ENCODE measurements around the gene TMEM18. TPM values are rescaled to one million over a fixed set of nuclear protein-coding genes. Genes with fewer than 3 reads are reported as not detected.

The TMEM18 gene
- polyA plus RNA-seq, 1 of the 3 experiments (the other 2 are of a cell fraction): 29.3 TPM

DNA sequence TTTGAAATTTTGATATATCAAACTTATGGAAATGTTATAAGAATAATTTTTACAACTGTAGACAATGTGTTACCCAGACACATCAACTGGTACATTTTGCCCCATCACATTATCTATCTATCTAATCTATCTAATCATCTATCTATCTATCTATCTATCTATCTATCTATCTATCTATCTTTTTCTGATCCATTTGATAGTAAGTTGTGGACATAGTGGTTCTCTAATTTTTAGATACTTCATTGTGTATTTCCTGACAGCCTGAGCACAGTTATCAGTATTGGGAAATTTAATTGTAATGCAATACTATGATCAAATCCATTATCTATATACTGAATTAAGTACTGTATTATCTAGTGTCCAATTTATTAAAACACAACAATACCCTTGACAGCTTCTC is 42.0 kb upstream of the TMEM18 start:
- Histone ChIP-seq H3K27me3 (ENCODE audit: insufficient read depth) (no peaks in the 10 kb centered on the region; the same call in 1 of the 2 replicates), H3K36me3 (replicated peaks in 1 of 2; ENCODE audit: control insufficient read depth in 1 of 2, insufficient read depth in 2 of 2, low read length in 1 of 2) (no peaks in the 10 kb centered on the region), H3K4me3 (ENCODE audit: low read depth in 2 of 2, low read length in 1 of 2) (no peak overlapping the region), H3K9me2 (no peaks in the 10 kb centered on the region), H3K27ac (ENCODE audit: low read depth in 2 of 2, low read length in 1 of 2) (no peak overlapping the region), H3K9ac (no peak overlapping the region), H3K9me3 (no peaks in the 10 kb centered on the region), H3F3A (replicated peaks; ENCODE audit: insufficient read depth) (no peaks in the 10 kb centered on the region), H3K79me2 (ENCODE audit: insufficient read depth) (no peaks in the 10 kb centered on the region), H2AFZ (ENCODE audit: low read depth) (no peak overlapping the region), H3K4me2 (no peak overlapping the region), H3K4me1 (ENCODE audit: control insufficient read depth in 1 of 2, insufficient read depth in 2 of 2, low read depth in 1 of 2, low read length in 1 of 2) (peaks cover 0 to 9% of the 10 kb centered on the region in 2 experiments; a peak in 1 of 4 replicates), H4K20me1 (ENCODE audit: insufficient read depth) (no peaks in the 10 kb centered on the region)
- POLR2A ChIA-PET: no interaction called here
- TF ChIP-seq EP300 (IDR thresholded peaks at IDR 0.05; ENCODE audit: borderline replicate concordance in 1 of 2, low read depth in 1 of 2, low read length in 1 of 2) (no peak), MXI1 (IDR thresholded peaks at IDR 0.05; ENCODE audit: low read depth, low read length) (no peak), NRF1 (IDR thresholded peaks at IDR 0.05; ENCODE audit: low read depth, low read length) (no peak), RCOR1 (IDR thresholded peaks at IDR 0.05; ENCODE audit: low read length) (no peak), TCF12 (IDR thresholded peaks at IDR 0.05) (no peak), NFIC (IDR thresholded peaks at IDR 0.05; ENCODE audit: borderline replicate concordance) (no peak), GABPA (IDR thresholded peaks at IDR 0.05; ENCODE audit: low read depth) (no peak), FOSL2 (IDR thresholded peaks at IDR 0.05; ENCODE audit: borderline replicate concordance, low read depth) (no peak), EZH2phosphoT487 (IDR thresholded peaks at IDR 0.05; ENCODE audit: borderline replicate concordance, low read depth) (no peak), FOXM1 (IDR thresholded peaks at IDR 0.05; ENCODE audit: low read depth) (no peak), SIN3A (IDR thresholded peaks at IDR 0.05; ENCODE audit: borderline replicate concordance, low read depth, low read length) (no peak), MEF2A (IDR thresholded peaks at IDR 0.05; ENCODE audit: borderline replicate concordance, low read depth) (no peak), TEAD4 (IDR thresholded peaks at IDR 0.05; ENCODE audit: borderline replicate concordance, insufficient read depth) (no peak), FOXJ3 (CRISPR knock-in tag; IDR thresholded peaks at IDR 0.05) (no peak)
- TF ChIP-seq, protein P1, sequence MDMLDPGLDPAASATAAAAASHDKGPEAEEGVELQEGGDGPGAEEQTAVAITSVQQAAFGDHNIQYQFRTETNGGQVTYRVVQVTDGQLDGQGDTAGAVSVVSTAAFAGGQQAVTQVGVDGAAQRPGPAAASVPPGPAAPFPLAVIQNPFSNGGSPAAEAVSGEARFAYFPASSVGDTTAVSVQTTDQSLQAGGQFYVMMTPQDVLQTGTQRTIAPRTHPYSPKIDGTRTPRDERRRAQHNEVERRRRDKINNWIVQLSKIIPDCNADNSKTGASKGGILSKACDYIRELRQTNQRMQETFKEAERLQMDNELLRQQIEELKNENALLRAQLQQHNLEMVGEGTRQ (IDR thresholded peaks at IDR 0.05; ENCODE audit: borderline replicate concordance, low read depth, low read length): no peak
- TF ChIP-seq, protein P2, sequence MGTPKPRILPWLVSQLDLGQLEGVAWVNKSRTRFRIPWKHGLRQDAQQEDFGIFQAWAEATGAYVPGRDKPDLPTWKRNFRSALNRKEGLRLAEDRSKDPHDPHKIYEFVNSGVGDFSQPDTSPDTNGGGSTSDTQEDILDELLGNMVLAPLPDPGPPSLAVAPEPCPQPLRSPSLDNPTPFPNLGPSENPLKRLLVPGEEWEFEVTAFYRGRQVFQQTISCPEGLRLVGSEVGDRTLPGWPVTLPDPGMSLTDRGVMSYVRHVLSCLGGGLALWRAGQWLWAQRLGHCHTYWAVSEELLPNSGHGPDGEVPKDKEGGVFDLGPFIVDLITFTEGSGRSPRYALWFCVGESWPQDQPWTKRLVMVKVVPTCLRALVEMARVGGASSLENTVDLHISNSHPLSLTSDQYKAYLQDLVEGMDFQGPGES (IDR thresholded peaks at IDR 0.05; ENCODE audit: low read depth, low read length): no peak
- TF ChIP-seq, protein P3, sequence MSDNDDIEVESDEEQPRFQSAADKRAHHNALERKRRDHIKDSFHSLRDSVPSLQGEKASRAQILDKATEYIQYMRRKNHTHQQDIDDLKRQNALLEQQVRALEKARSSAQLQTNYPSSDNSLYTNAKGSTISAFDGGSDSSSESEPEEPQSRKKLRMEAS (IDR thresholded peaks at IDR 0.05; ENCODE audit: low read depth): no peak
- DNase-seq: no peak
- CTCF ChIA-PET: interaction anchor here (0.6 kb wide), 1 partner anchor 351 kb away, joined by 3 read pairs; no protein-coding TSS in a partner anchor

DNA sequence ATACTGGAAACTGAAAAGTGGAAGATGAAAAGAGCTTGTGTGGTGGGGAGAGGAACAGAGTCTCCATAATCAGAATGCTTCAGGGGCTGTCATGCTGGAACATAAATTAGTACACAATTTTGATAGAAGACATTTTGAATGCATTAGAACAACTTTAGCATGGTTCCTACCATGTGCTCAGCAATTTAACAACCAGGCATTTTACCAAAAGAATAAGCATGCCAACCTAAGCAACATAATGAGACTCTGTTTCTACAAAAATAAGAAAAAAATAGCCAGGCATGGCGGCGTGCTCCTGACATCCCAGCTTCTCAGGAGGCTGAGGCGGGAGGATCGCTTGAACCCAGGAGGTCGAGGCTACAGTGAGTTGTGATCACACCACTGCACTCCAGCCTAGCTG is 40.5 kb upstream of the TMEM18 start:
- CTCF ChIA-PET: interaction anchor here (1.1 kb wide), 1 partner anchor 834 kb away, joined by 5 read pairs; no protein-coding TSS in a partner anchor
- WGBS (ENCODE audit: low lambda C conversion rate): 55% methylated on average over 5 of the region's 5 CpGs

More for the DNA sequence above, 40.5 kb upstream of the TMEM18 start:
- POLR2A ChIA-PET: no interaction called here
- H3K9me3 ChIP-seq: no peaks in the 10 kb centered on the region
- no peak overlapping the region for H3K9ac ChIP-seq
- TF ChIP-seq EP300 (IDR thresholded peaks at IDR 0.05; ENCODE audit: borderline replicate concordance in 1 of 2, low read depth in 1 of 2, low read length in 1 of 2) (no peak), ELF1 (IDR thresholded peaks at IDR 0.05) (no peak), RFX5 (IDR thresholded peaks at IDR 0.05; ENCODE audit: low read length) (no peak), EZH2phosphoT487 (IDR thresholded peaks at IDR 0.05; ENCODE audit: borderline replicate concordance, low read depth) (no peak), JUND (IDR thresholded peaks at IDR 0.05) (no peak)
- no peaks in the 10 kb centered on the region for H3F3A ChIP-seq (replicated peaks; ENCODE audit: insufficient read depth)
- no peak for DNase-seq
- H4K20me1 ChIP-seq (ENCODE audit: insufficient read depth): no peaks in the 10 kb centered on the region
- H3K4me2 ChIP-seq: no peak overlapping the region
- H3K4me3 ChIP-seq (ENCODE audit: low read depth in 2 of 2, low read length in 1 of 2): no peak overlapping the region
- H3K27me3 ChIP-seq (ENCODE audit: insufficient read depth): no peaks in the 10 kb centered on the region; the same call in 1 of the 2 replicates
- no peak overlapping the region for H2AFZ ChIP-seq (ENCODE audit: low read depth)
- no peaks in the 10 kb centered on the region for H3K9me2 ChIP-seq
- H3K36me3 ChIP-seq (replicated peaks in 1 of 2; ENCODE audit: control insufficient read depth in 1 of 2, insufficient read depth in 2 of 2, low read length in 1 of 2): no peaks in the 10 kb centered on the region
- H3K4me1 ChIP-seq (ENCODE audit: control insufficient read depth in 1 of 2, insufficient read depth in 2 of 2, low read depth in 1 of 2, low read length in 1 of 2): peaks cover 0 to 6% of the 10 kb centered on the region in 2 experiments; a peak in 1 of 4 replicates
- H3K79me2 ChIP-seq (ENCODE audit: insufficient read depth): no peaks in the 10 kb centered on the region
- H3K27ac ChIP-seq (ENCODE audit: low read depth in 2 of 2, low read length in 1 of 2): no peak overlapping the region

Measured in SK-N-SH (cell line).